Dedifferentiated amniotic fluid mesenchymal stem cell (primary cell): ENCODE results near the gene GINS2.

Experiments
- DNase-seq: peaks from one replicate; pipeline ENCODE4 v3.0.0-alpha.2; 2016; ENCODE audit errors: extremely low spot score

GINS2 gene

GRCh38 chr16:85689950-85690320 is 1.2 kb upstream of the GINS2 start:
- no peak for DNase-seq

GRCh38 chr16:85689285-85689949 is 663 bp upstream of the GINS2 start:
- DNase-seq, result no peak

GRCh38 chr16:85687651-85688471 is 893 bp downstream of the GINS2 start:
- no peak for DNase-seq

- DNase-seq, result no peak
Measured at GRCh38 chr16:85686912-85687591, 1.7 kb downstream of the GINS2 start.

GRCh38 chr16:85685251-85685650 is 3.5 kb downstream of the GINS2 start:
- no peak for DNase-seq

- no peak for DNase-seq
Measured at GRCh38 chr16:85683363-85683762, 5.4 kb downstream of the GINS2 start.

- no peak for DNase-seq
Measured at GRCh38 chr16:85682516-85682915, 6.2 kb downstream of the GINS2 start.

- DNase-seq, result no peak
Measured at GRCh38 chr16:85681255-85681654, 7.5 kb downstream of the GINS2 start.

- DNase-seq, result no peak
Measured at GRCh38 chr16:85680352-85680944, 8.3 kb downstream of the GINS2 start.

GRCh38 chr16:85679870-85680269 is 8.9 kb downstream of the GINS2 start:
- no peak for DNase-seq

GRCh38 chr16:85678821-85679220 is 9.9 kb downstream of the GINS2 start:
- DNase-seq, result no peak

- DNase-seq, result no peak
Measured at GRCh38 chr16:85678016-85678415, 10.7 kb downstream of the GINS2 start.

- no peak for DNase-seq
Measured at GRCh38 chr16:85677383-85677967, 11.3 kb downstream of the GINS2 start.

- no peak for DNase-seq
Measured at GRCh38 chr16:85676466-85676865, 12.3 kb downstream of the GINS2 start.

GRCh38 chr16:85675251-85675874 is 13.4 kb downstream of the GINS2 start:
- DNase-seq, result no peak

- no peak for DNase-seq
Measured at GRCh38 chr16:85674828-85675227, 13.9 kb downstream of the GINS2 start.

- DNase-seq, result no peak
Measured at GRCh38 chr16:85674418-85674755, 14.4 kb downstream of the GINS2 start.

- no peak for DNase-seq
Measured at GRCh38 chr16:85673529-85674417, 15.0 kb downstream of the GINS2 start.

GRCh38 chr16:85670840-85671239 is 17.9 kb downstream of the GINS2 start:
- no peak for DNase-seq

GRCh38 chr16:85668676-85669424 is 19.9 kb downstream of the GINS2 start:
- no peak for DNase-seq
